ENCODE measurements around the gene SLC45A2.
A peak's percentile ranks its signal among the peaks of the same experiment; 100 is the strongest.

Gene SLC45A2

GRCh38 chr5:34007201-34007620, 22.7 kb upstream of the SLC45A2 start:
- no peak for DNase-seq

DNA sequence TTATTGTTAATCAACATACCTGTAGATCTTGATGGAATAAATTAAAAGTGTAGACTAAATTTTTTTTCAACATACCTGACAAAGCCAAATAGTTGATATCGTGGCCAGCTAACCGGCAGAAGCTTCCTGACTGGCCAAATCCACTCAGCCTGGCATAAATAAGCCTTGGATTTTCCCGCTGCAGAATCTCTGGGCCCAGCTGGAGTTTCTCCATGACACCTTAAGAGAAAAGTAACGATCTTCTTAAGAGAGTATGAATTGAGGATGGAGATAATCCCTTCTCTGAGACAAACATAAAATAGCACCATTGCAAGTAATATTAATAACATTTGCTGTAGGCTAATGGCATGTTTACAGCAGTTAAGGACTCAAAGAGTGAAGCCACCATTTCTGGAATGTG, 21.2 kb upstream of the SLC45A2 start:
- DNase-seq = no peak

- DNase-seq = no peak
Observed at GRCh38 chr5:34005211-34005610, 20.7 kb upstream of the SLC45A2 start.

DNA sequence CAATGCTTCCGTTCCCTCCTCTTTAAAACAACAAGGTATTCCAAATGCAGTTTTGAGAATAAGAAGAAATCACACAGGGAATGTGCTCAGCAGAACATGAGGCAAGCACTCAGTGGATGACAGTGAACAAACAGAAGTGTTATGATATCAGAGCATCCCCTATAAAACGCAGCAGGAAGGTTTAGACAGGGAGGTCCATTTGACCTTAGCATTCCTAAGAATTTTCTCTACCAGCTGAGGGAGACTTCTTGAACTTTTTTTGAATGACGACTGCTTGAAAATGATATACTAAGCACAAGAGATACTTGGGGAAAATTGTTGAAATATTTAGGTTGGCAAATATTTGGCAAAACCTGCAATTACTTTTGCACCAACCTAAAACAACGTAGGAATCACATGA, 19.4 kb upstream of the SLC45A2 start:
- no peak for DNase-seq

- no peak for DNase-seq
Observed at GRCh38 chr5:34002629-34003328, 18.3 kb upstream of the SLC45A2 start.

GRCh38 chr5:34001241-34001841, 16.8 kb upstream of the SLC45A2 start:
- DNase-seq = no peak

DNA sequence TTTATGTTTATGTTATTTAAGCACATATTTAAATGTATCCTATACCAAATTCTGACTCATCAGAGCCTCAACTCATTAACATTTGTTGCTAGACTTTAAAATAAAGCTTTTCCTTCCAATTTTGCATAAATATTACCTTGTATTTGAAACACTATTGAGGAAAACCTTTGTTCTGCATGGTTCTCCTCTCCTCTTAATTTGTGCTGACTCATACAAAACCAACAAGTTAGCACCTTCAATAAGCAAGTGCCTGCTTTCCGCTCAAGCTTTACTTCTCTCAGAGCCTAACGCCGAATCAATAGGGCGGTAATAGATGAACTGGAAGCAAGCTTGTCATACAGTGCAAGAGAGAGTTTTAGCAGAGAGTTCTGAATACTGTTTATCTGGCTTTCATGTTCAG, 15.5 kb upstream of the SLC45A2 start:
- no peak for DNase-seq

DNA sequence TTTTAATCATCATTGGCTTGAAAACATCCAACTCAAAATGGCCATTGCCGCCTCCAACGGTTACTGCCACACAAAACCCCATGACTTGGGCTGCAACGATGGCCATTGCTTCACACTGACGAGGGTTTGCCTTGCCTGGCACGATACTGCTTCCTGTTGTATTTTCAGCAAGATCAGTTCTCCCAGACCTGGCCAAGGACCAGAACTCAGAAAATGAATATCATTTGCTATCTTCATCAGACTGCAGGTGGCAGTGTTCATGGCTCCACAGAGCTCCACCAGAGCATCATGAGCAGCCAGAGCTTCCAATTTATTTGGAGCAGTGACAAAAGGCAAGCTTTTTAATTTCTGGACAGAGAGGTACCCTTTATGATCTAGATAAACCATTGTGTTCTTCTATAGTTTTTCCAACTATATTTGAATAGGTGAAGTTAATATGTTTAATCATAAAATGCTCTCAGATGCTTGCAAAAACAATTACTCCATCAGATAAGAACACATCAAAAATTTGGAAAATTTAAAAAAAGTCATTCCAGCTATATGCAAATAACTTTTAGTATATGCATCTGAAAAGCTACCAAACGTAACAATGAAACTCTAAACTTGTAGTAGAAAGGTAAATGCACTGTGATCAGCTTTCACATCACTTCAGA, 13.0 kb upstream of the SLC45A2 start:
- DNase-seq = peak; percentile 14

DNA sequence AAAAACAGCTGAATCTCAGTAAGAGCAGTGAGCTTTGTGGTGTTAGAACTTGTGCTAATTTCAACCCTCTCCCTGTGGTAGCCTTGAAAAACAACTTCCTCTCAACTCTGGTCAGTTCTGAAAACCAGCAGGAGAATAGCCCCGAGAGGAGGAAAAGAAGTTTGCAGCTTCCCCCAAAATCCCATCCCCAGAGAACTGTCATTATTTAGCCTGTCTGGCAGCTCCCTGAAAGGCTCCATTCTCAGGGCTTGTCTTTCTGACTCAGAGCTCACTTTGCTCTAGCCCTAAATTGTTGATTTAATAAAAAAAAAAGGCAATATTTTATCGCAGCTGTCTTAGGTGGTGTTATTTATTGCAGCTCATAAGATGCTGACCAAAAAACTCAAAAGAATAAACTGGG, 11.4 kb upstream of the SLC45A2 start:
- DNase-seq = no peak

DNA sequence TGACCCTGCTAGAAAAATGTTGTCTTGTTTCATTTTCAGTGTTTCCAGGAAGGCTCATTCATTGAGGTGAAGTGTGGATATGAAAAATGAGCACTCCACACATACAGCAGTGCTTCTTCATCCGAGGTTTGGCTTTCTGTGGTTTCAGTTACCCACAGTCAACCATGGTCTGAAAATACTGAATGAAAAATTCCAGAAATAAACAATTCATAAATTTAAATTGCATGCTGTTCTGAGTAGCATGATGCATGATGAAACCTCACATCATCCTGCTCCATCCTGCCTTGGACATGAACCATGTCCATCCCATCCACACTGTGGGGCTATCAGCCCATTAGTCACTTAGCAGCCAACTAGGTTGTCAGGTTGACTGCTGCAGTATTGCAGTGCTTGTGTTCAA, 10.4 kb upstream of the SLC45A2 start:
- DNase-seq = no peak

GRCh38 chr5:33992864-33993263, 8.4 kb upstream of the SLC45A2 start:
- DNase-seq = no peak

DNA sequence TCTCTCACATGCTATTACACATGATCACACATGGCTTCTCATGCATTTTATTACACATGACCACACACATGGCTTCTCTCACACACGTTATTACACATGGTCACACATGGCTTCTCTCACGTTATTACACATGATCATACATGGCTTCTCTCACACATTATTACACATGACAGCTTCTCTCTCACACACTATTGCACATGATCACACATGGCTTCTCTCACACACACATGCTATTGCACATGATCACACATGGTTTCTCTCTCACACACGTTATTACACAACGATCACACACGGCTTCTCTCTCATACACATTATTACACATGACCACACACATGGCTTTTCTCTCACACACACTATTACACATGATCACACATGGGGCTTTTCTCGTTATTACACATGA, 954 bp upstream of the SLC45A2 start:
- DNase-seq = no peak

- DNase-seq = no peak
Observed at GRCh38 chr5:33984178-33984577, 315 bp downstream of the SLC45A2 start.

- no peak for DNase-seq
Observed at GRCh38 chr5:33981408-33982162, 2.9 kb downstream of the SLC45A2 start.

GRCh38 chr5:33980030-33980429, 4.5 kb downstream of the SLC45A2 start:
- DNase-seq = no peak

DNA sequence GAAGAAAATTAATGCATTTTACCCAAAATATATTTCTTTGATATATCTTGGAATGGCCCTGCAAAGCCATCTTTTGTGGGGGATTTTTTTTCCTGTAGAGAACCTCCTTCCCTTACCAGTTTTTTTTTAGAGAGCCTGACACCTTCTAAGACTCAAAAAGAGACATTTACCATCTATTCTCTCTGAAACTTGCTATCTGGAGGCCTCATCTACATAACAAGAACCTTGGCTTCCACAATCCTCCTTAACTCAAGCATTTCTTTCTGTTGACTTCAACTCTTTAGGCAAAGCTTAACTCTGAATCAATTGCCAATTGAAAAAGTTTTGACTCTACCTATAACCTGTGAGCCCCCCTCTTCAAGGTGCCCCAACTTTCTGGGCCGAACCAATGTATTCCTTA, 6.2 kb downstream of the SLC45A2 start:
- no peak for DNase-seq

DNA sequence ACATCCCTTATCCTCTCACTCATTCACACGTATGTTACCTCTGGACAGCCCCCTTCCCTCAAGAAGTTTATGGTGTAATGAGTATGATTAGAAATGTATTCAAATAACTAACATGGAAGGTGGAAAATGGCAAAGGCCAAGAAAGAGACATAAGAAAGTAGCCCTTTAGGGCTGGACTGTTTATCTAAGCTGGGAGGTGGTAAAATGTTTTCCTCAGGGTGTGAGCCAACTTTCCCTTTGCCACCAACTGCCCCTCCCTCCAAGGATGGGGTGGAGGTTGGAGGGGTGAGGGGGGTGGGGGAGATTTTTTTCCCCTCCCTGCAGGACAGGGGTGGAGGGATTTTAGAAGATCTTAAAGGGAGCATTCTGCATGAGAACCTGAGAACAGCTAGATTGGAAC, 8.2 kb downstream of the SLC45A2 start:
- no peak for DNase-seq

GRCh38 chr5:33975852-33976251, 8.6 kb downstream of the SLC45A2 start:
- DNase-seq = no peak

DNA sequence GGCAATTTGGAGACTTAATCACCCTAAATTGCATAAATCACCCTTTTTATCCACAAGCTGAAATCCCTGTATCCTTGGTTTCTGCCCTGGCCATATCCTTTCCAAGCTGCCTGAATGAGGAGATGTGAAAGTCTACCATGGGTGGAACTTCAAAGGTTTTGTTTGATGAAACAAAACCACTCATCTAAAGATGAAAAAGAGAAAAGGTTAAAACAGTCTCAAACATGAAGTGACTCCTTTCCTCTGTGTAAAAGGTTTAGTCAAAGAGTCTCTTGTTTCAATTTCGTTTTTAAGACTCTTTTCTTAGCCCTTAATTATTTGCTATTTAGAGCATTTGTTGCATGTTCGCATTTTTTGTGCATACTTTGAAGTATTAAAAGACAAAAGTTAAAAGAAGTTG, 11.2 kb downstream of the SLC45A2 start:
- no peak for DNase-seq

DNA sequence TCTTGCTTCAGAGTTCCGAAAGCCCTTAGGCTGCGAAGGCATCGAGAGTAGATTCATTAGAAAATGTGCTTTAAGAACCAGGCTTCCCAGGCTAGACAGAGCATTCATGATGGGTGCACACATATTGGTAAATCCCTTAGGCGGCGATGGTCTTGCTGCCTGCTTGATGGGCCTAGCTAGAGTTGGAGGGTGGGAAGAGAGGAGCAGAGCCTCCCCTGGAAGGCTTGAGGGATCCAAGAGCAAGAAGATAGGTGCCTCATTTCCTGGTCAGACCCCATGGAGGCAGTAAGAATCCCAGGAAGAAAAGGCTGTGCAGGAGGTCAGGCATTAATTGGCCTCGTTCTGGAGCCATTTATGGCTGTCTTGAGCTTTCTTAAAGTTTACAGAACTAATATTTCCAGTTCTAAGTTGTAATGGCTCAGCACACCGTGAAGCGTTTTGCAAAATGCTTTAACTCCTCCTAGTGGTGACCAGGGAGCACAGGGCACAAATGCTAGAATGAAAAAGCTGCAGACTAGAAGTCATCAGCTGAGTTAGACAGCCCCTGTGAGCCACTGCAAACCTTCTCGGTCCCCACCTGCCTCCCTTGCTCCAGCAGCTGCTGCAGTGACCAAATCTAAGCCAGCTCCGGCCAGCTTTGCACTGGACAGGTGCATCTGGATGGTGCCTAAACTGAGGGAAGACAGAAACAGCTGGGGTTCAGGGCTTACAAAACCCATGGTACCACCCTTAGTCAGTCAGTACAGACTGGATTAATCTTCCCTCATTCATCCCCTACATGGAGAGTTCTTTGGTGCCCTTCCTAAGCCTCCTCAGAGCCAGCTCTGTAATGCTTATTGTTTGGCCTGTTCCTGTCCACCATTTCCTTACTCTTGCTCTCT, 14.7 kb downstream of the SLC45A2 start:
- DNase-seq = no peak

GRCh38 chr5:33968211-33969005, 16.1 kb downstream of the SLC45A2 start:
- DNase-seq = no peak

DNA sequence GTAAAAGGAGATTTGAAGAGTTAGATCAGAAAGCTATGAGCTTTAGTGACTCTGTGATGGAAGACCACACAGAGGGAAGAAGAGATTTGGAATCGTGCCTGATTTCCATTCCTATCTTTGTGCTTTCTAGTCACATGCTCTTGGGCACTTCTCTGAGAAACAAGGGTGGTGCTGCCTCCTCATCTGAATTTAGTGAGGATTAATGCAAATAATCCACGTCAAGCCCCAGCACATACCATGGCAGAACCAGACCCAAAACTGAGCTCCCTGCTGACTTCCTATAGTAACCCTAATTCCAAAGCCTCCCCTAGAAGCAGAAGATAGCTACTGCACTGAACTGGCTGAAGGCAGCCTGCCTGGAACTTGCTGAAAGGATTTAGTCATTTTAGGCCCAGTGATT, 17.7 kb downstream of the SLC45A2 start:
- DNase-seq = no peak
